Colonic mucosa (tissue), 4 donors: ENCODE results near the gene LGALS3BP. TPM values are rescaled to one million over a fixed set of nuclear protein-coding genes. Genes with fewer than 3 reads are reported as not detected.

Experiments used
- DNase-seq: peaks from one replicate; pipeline ENCODE4 v3.0.0-alpha.2; 2020
- H3K27ac ChIP-seq: fragments of 200-600 bp; one replicate; pipeline ENCODE4 v1.8.0; 2021
- H3K27me3 ChIP-seq: fragments of 200-600 bp; one replicate; pipeline ENCODE4 v1.8.0; 2021
- H3K36me3 ChIP-seq: fragments of 200-600 bp; one replicate; pipeline ENCODE4 v1.8.0; 2021
- H3K4me1 ChIP-seq: fragments of 200-600 bp; one replicate; pipeline ENCODE4 v1.8.0; 2021; ENCODE audit warnings: mild to moderate bottlenecking
- H3K4me3 ChIP-seq: fragments of 200-600 bp; one replicate; pipeline ENCODE4 v1.8.0; 2021
- H3K9ac ChIP-seq, 2 donors: one replicate each; pipeline ENCODE4 v1.7.0; 2013; ENCODE audit warnings: control low read depth in 2 of 2, low read depth in 2 of 2, low read length in 2 of 2
- H3K9me3 ChIP-seq: fragments of 200-600 bp; one replicate; pipeline ENCODE4 v1.8.0; 2021
- CTCF ChIP-seq: fragments of 200-600 bp; IDR thresholded peaks from one replicate; pipeline ENCODE4 v1.8.0; 2022; ENCODE audit warnings: antibody characterized with exemption, mild to moderate bottlenecking
- intact Hi-C: fragments of 100-400 bp; cut with DNase I; formaldehyde crosslinking; loops from one replicate; pipeline ENCODE4 v1.14.1; 2022
- total RNA-seq, 2 donors: library from RNA; stranded (reverse); fragmentation: NEBNext Ultra II Directional in 1 of 2; extraction: Animal tissue kit (Norgen Biotek cat#: 25700) in 1 of 2; gene quantifications; one replicate each; pipeline ENCODE4 v1.2.1, GENCODE V29; 2021
- donor health status: healthy.
- donor health status: DM: no; HTN: no; CAD: no.
- donor health status: DM: no; HTN: no; CAD: no.

The LGALS3BP gene
- total RNA-seq, 2 donors from 2014 or later, result 635 to 674 TPM

DNA sequence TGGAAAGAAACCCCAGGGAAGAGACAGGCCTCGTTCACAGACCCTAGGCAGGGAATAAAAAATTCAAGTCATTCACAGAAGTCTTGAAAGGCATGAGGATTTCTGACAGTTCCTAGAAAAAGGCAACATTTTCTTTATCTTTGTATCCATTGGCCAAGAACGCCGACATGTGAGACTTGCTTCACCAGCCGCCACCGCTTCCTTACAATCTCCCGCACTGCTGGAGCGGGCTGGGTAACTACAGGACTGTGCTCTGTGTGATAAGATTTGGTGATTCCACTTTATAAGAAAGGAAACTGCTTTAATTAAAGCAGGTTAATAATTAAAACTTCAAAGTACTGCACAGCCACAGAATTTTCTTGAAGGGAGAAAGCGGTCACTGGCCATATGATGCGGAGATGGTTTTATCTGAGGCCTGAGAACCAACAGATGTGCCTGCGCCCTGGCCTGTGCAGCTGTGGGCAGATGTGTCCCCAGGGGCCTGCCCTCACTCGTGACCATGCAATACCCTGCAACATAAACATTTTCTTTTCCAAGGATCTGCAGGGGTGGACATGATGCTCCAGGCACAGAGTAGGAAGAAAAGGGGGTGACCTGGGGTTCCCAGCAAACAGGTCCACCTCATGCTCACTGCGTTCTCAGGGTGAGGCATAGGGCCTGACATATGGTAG is 13.0 kb upstream of the LGALS3BP start:
- DNase-seq, result no peak
- Histone ChIP-seq H3K9me3 (no peaks in the 10 kb centered on the region), H3K36me3 (peaks cover 8% of the 10 kb centered on the region), H3K27me3 (no peaks in the 10 kb centered on the region), H3K4me3 (no peak overlapping the region), H3K9ac (peak overlapping the region in 1 of 2 donors; percentile 31), H3K27ac (no peak overlapping the region), H3K4me1 (peaks cover 18% of the 10 kb centered on the region)
- no peak for TF ChIP-seq CTCF
- intact Hi-C loops, result loop anchor here (2.0 kb wide), 1 partner anchor 50 kb away; no protein-coding TSS in a partner anchor

GRCh38 chr17:78991906-78992532 is 12.3 kb upstream of the LGALS3BP start:
- Histone ChIP-seq H3K27me3 (no peaks in the 10 kb centered on the region), H3K27ac (no peak overlapping the region), H3K4me3 (no peak overlapping the region), H3K9ac (no peak overlapping the region), H3K36me3 (peaks cover 8% of the 10 kb centered on the region), H3K4me1 (peaks cover 12% of the 10 kb centered on the region), H3K9me3 (no peaks in the 10 kb centered on the region)
- no peak for DNase-seq
- intact Hi-C loops, result loop anchor here (2.0 kb wide), 1 partner anchor 51 kb away; no protein-coding TSS in a partner anchor
- no peak for TF ChIP-seq CTCF

DNA sequence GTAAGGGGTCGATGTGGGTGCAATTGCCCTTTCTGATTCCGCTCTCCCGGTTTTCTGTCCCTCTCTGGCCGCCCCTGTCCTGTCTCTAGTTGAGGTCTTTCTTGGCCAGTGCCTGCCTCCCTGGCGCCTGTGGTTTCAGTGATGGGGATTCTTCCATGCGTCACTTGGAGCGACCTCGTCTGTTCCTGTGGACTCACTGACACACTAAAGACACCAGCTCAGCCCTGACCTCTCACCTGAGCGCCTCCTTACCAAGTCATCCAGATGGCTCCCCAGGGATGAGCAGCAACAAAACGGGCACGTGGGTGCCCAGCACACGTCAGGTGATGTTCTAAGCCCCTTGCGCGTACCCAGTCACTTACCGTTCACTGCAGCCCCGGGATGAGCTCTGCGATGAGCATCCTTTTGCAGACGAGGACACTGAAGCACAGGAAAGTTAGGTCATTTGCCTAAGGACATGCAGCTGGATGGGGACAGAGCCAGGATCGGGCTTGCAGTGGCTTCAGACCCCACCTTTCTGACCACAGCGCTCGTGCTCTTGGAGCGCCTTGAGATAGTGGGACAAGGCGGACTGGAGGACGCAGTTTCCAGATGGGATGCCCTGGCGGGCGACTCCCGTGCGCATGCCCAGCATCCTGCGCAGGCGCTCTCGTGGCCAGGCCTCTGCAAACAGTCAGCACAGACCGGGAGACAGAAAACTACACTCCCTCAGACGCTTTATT is 11.5 kb upstream of the LGALS3BP start:
- TF ChIP-seq CTCF, result no peak
- Histone ChIP-seq H3K9ac (no peak overlapping the region), H3K4me1 (peaks cover 3% of the 10 kb centered on the region), H3K9me3 (no peaks in the 10 kb centered on the region), H3K4me3 (no peak overlapping the region), H3K36me3 (peaks cover 8% of the 10 kb centered on the region), H3K27ac (no peak overlapping the region), H3K27me3 (no peaks in the 10 kb centered on the region)
- no peak for DNase-seq
- intact Hi-C loops, result no loop called here

- DNase-seq, result no peak
- no peak overlapping the region for H3K27ac ChIP-seq
- intact Hi-C loops, result no loop called here
- H3K27me3 ChIP-seq, result no peaks in the 10 kb centered on the region
- no peak overlapping the region for H3K9ac ChIP-seq
- peaks cover 8% of the 10 kb centered on the region for H3K36me3 ChIP-seq
- peaks cover 3% of the 10 kb centered on the region for H3K4me1 ChIP-seq
- no peak overlapping the region for H3K4me3 ChIP-seq
- no peaks in the 10 kb centered on the region for H3K9me3 ChIP-seq
- no peak for TF ChIP-seq CTCF
Observed at GRCh38 chr17:78990349-78991016, 10.8 kb upstream of the LGALS3BP start.

- no peak overlapping the region for H3K4me3 ChIP-seq
- peaks cover 8% of the 10 kb centered on the region for H3K36me3 ChIP-seq
- H3K9me3 ChIP-seq, result no peaks in the 10 kb centered on the region
- H3K4me1 ChIP-seq, result no peaks in the 10 kb centered on the region
- no peak overlapping the region for H3K27ac ChIP-seq
- DNase-seq, result no peak
- no peak for TF ChIP-seq CTCF
- H3K27me3 ChIP-seq, result no peaks in the 10 kb centered on the region
- no peak overlapping the region for H3K9ac ChIP-seq
- intact Hi-C loops, result no loop called here
Observed at GRCh38 chr17:78988152-78988551, 8.4 kb upstream of the LGALS3BP start.
